Naive thymus-derived CD8-positive, alpha-beta T cell (primary cell): ENCODE results near the gene TEX53. TPM values are rescaled to one million over a fixed set of nuclear protein-coding genes. Genes with fewer than 3 reads are reported as not detected.

Experiments used
- ATAC-seq, 2 donors: fragments of 150-1000 bp; cut with Tn5 transposase in 1 of 2; sonication (Bioruptor Pico), chemical (Tn5 transposase) in 1 of 2; 1 replicate in 1 of 2; 2 replicates in 1 of 2; pipeline ENCODE4 v1.10.0; 2021; ENCODE audit warnings: mild to moderate bottlenecking in 2 of 2, moderate library complexity in 2 of 2
- POLR2A ChIA-PET: fragments of 350-600 bp; sonication (Branson Sonifier 250); formaldehyde crosslinking; loops from one replicate; lab custom pipeline; 2021; ENCODE audit warnings: antibody characterized with exemption; lab: Charles Lee
- DNase-seq, 10 donors: peaks; one replicate each; pipeline versions ENCODE4 v3.0.0 to v3.0.0-alpha.2; 2020 to 2022
- H3K27ac Mint-ChIP-seq, 10 donors: one replicate each; pipeline ENCODE4 v1.8.0; 2020 to 2022; ENCODE audit warnings: mild to moderate bottlenecking in 10 of 10, mixed read lengths in 10 of 10, moderate library complexity in 4 of 10, inconsistent platforms in 1 of 10
- H3K27me3 Mint-ChIP-seq, 5 donors: one replicate each; pipeline ENCODE4 v1.8.0; 2021 to 2022; ENCODE audit warnings: mixed read lengths in 5 of 5
- H3K36me3 Mint-ChIP-seq, 3 donors: one replicate each; pipeline ENCODE4 v1.8.0; 2020 to 2022; ENCODE audit warnings: mixed read lengths in 3 of 3, mild to moderate bottlenecking in 2 of 3, inconsistent platforms in 1 of 3
- H3K4me1 Mint-ChIP-seq, 4 donors: one replicate each; pipeline ENCODE4 v1.8.0; 2021 to 2022; ENCODE audit warnings: mixed read lengths in 4 of 4
- H3K4me3 Mint-ChIP-seq, 10 donors: one replicate each; pipeline ENCODE4 v1.8.0; 2020 to 2022; ENCODE audit warnings: mild to moderate bottlenecking in 10 of 10, mixed read lengths in 10 of 10, moderate library complexity in 6 of 10, inconsistent platforms in 1 of 10
- H3K9me3 Mint-ChIP-seq, 9 donors: one replicate each; pipeline ENCODE4 v1.8.0; 2020 to 2022; ENCODE audit warnings: mixed read lengths in 9 of 9, mild to moderate bottlenecking in 3 of 9, inconsistent platforms in 1 of 9, moderate library complexity in 1 of 9
- polyA plus RNA-seq, 3 donors: library from polyadenylated mRNA; unstranded; fragments of 300-500 nt; fragmentation: Illumina TruSeq; gene quantifications; one replicate each; pipeline ENCODE4 v1.2.3, GENCODE V29; 2021
- total RNA-seq, 8 experiments: library from RNA in 2 of 8; stranded (reverse) in 2 of 8; gene quantifications; one replicate each; pipeline ENCODE4 v1.2.3 and lab custom pipeline; 2021 to 2026

Gene TEX53
- total and polyA plus RNA-seq, 5 experiments from 2014 or later = not detected

DNA sequence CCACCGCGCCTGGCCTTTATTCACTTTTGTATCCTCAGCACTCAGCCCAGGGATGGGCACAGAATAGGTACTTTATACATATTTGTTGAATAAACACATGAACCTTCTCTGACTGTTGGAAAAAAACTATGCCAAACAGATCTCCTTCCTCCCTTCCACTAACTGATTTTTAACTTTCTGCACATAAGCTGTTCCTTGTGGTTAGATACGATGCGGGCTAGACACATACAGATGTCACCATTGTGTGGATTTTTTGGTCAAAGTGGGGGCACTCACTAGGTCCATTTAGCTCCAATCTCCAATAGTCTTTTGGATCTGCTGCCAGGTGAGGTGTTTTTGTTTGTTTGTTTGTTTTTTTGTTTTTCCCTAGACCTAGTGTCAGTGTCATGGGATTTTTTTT lies 19.3 kb upstream of the TEX53 start:
- Mint-ChIP-seq H3K27ac (no peak overlapping the region), H3K36me3 (peaks cover 0 to 2% (median 0%) of the 10 kb centered on the region in 3 donors), H3K4me3 (no peak overlapping the region), H3K9me3 (no peaks in the 10 kb centered on the region), H3K27me3 (peaks cover 3 to 25% (median 20%) of the 10 kb centered on the region in 5 donors), H3K4me1 (peaks cover 4 to 6% (median 5%) of the 10 kb centered on the region in 4 donors)
- no peak for ATAC-seq
- DNase-seq = no peak
- POLR2A ChIA-PET = no interaction called here

DNA sequence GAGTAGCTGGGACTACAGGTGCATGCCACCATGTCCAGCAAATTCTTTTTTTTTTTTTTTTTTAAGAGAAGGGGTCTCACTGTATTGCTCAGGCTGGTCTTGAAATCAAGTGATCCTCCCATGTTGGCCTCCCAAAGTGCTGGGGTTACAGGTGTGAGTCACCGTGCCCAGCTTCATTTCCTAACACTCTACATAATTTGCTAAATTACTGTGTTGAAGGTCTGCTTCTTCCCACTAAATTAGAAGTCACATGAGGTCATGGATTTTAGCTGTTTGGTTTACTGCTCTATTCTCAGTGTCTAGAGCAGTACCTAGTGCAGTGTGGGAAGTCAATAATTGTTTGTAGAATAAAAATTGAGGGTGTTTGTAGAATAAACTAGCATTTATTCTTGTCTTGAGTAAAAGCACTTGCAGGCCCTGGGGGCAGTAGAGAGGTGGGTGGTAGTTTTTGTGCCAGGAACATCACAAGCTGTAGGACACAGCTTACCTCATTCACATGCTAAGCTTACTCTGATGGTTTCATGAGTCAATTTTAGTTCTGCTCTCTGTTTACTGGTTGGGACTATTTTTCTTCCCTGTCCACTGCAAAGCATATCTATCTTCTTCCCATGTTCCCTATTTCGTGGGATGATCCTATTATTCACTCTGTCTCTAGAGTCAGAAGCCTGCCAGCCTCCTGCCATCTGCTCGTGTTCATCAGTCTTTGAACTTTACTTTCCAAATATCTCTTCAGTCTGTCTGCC lies 17.4 kb upstream of the TEX53 start:
- ATAC-seq (no peak), DNase-seq (no peak)
- H3K36me3 Mint-ChIP-seq = peaks cover 0 to 2% (median 0%) of the 10 kb centered on the region in 3 donors
- H3K27me3 Mint-ChIP-seq = peaks cover 1 to 23% (median 20%) of the 10 kb centered on the region in 5 donors
- peak overlapping the region in 2 of 10 donors; percentile 1 to 48 for H3K27ac Mint-ChIP-seq
- POLR2A ChIA-PET = no interaction called here
- peaks cover 0 to 7% (median 0%) of the 10 kb centered on the region in 9 donors for H3K9me3 Mint-ChIP-seq
- no peak overlapping the region for H3K4me3 Mint-ChIP-seq
- peaks cover 0 to 1% (median 0%) of the 10 kb centered on the region in 4 donors for H3K4me1 Mint-ChIP-seq

DNA sequence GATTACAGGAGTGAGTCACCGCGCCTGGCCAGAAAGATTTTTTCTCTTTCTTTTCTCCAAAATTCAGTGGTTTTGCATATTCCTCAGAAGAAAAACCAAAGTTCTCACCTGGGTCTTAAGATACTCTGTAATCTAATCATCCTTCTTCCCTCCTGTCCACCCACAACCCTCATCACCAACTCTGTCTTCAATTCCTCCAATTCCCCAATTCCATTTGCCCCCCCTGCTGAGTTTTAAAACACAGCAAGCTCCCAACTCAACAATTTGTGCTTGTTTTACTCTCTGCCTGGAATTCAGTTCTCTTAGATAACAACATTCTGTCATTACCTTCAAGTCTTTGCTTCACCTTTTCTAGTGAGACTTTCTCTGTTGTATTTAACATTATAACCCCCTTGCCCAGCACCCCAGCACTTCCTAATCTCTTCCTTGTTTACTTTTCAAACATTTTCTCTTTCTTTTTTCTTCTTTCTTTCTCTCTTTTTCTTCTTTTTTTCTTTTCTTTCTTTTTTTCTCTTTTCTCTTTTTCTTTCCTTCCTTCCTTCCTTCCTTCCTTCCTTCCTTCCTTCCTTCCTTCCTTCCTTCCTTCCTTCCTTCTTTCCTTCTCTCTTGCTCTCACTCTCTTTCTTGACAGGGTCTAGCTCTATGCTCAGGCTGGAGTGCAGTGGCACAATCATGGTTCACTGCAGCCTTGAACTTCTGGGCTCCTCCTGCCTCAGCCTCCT lies 16.6 kb upstream of the TEX53 start:
- POLR2A ChIA-PET = no interaction called here
- Mint-ChIP-seq H3K36me3 (peaks cover 0 to 2% (median 0%) of the 10 kb centered on the region in 3 donors), H3K4me3 (no peak overlapping the region), H3K9me3 (peaks cover 0 to 7% (median 0%) of the 10 kb centered on the region in 9 donors), H3K27me3 (peaks cover 1 to 23% (median 19%) of the 10 kb centered on the region in 5 donors), H3K4me1 (peaks cover 0 to 1% (median 0%) of the 10 kb centered on the region in 4 donors), H3K27ac (peak overlapping the region in 2 of 10 donors; percentile 1 to 22)
- DNase-seq (no peak), ATAC-seq (no peak)

DNA sequence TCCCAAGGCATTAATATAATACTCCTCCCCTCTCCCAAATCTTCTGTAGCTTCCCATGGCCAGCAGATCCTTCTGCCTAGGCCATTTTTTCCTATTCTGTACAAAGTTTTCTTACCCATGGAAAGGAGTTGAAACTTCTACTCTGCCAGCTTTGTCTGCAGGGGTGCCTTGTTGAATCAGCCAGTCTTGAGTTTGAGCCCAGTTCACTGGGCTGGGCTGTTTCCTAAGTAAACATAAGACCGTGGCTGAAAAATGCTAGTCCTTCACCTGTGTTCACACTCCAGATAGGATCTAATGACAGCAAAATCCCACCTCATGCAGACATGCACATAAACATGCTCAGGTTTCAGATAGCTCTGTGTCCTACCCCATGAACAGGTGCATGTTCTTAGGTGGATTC lies 14.0 kb upstream of the TEX53 start:
- Mint-ChIP-seq H3K4me1 (peaks cover 0 to 1% (median 0%) of the 10 kb centered on the region in 4 donors), H3K9me3 (peaks cover 0 to 7% (median 0%) of the 10 kb centered on the region in 9 donors), H3K4me3 (no peak overlapping the region), H3K36me3 (peaks cover 0 to 2% (median 0%) of the 10 kb centered on the region in 3 donors), H3K27ac (no peak overlapping the region), H3K27me3 (peaks cover 1 to 16% (median 9%) of the 10 kb centered on the region in 5 donors)
- DNase-seq (no peak), ATAC-seq (no peak)
- POLR2A ChIA-PET = no interaction called here

DNA sequence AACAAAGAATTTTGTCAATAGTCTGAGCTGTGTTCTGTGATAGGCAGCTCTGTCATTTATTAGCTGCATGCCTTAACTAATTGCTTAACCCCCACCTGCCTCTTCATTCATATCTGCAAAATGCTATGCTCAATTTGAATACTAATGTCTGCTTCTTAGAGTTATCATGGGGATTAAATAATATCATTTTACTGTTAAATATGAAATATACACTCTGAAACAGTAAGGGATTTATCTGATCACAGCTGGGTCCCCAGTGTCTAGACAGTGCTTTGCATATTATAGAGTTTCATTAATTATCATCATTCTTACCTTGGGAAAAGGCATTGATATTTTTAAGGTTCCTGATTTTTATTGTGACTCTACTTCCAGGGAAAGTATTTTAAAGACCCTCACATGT lies 12.4 kb upstream of the TEX53 start:
- POLR2A ChIA-PET = no interaction called here
- Mint-ChIP-seq H3K36me3 (peaks cover 0 to 2% (median 0%) of the 10 kb centered on the region in 3 donors), H3K27me3 (peaks cover 0 to 6% (median 0%) of the 10 kb centered on the region in 5 donors), H3K4me3 (no peak overlapping the region), H3K27ac (no peak overlapping the region), H3K4me1 (peaks cover 0 to 1% (median 0%) of the 10 kb centered on the region in 4 donors), H3K9me3 (peaks cover 0 to 7% (median 0%) of the 10 kb centered on the region in 9 donors)
- DNase-seq = no peak
- no peak for ATAC-seq

DNA sequence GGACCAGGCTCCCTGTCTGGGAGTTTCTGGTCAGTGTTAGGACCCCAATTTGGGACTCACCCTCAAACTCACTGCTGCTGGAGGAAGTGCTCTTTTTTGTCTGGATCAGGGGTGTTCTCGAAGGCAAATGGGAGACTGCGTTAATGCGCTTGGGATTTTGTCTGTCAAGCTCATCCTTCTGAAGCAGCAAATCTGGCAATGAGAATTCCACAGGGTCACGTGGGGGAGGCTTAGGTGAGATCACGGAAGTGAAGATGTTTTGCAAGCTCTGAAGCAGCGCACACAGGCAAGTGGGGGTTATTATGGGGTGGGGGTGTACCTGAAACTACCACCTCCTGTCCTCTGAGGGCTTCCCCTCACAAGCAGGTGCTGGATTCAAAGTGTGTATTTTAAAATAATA lies 10.5 kb upstream of the TEX53 start:
- Mint-ChIP-seq H3K4me3 (no peak overlapping the region), H3K27ac (no peak overlapping the region), H3K27me3 (peaks cover 0 to 6% (median 0%) of the 10 kb centered on the region in 5 donors), H3K4me1 (no peaks in the 10 kb centered on the region), H3K36me3 (no peaks in the 10 kb centered on the region), H3K9me3 (peaks cover 0 to 7% (median 0%) of the 10 kb centered on the region in 9 donors)
- DNase-seq = no peak
- ATAC-seq = no peak
- POLR2A ChIA-PET = no interaction called here

DNA sequence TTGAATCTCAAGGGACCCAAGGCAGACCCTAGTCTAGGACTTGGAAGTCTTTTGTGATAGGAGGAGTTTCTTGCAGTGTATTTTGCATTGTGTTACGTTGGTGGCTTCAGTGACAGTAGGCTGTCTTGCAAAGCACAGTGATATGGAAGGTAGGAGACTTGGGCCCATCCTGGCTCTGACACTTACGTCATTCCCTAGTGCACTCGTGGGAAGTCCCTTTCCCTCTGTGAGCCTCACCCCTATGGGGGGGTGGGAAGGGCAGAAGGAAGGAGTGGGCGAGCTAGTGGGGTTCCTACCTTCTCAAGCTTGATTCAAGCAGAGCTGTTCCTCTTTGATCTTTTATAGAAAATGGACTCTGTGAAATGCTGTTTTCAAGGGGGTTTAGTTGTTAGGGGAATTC lies 9.2 kb upstream of the TEX53 start:
- no peak for ATAC-seq
- Mint-ChIP-seq H3K4me1 (peaks cover 4 to 6% (median 5%) of the 10 kb centered on the region in 4 donors), H3K27me3 (peaks cover 0 to 8% (median 2%) of the 10 kb centered on the region in 5 donors), H3K27ac (no peak overlapping the region), H3K4me3 (no peak overlapping the region), H3K36me3 (no peaks in the 10 kb centered on the region), H3K9me3 (peaks cover 0 to 7% (median 0%) of the 10 kb centered on the region in 9 donors)
- no peak for DNase-seq
- POLR2A ChIA-PET = no interaction called here

DNA sequence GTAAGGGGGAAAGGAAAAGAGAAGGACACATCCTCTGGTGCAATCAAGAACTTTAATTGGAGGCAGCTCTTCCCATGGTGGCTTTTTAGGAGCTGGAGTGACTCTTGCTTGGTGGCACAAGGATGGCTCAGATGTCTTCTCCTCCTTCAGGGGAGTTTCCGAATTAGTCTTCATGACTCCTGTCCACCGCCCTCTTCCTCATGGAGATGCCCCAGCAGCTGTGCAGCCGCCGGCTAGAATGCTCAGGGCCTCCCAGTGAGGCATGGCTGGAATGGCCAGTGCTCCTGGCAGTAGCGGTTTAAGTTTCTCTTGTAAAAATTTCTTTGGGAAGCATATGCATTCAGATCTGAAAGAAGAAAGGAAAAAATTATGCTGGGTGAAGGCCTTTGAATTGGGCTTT lies 8.8 kb upstream of the TEX53 start:
- DNase-seq = no peak
- peaks cover 0 to 9% (median 2%) of the 10 kb centered on the region in 5 donors for H3K27me3 Mint-ChIP-seq
- no peak for ATAC-seq
- POLR2A ChIA-PET = no interaction called here
- peaks cover 0 to 7% (median 0%) of the 10 kb centered on the region in 9 donors for H3K9me3 Mint-ChIP-seq
- no peak overlapping the region for H3K27ac Mint-ChIP-seq
- H3K4me1 Mint-ChIP-seq = peaks cover 4 to 6% (median 5%) of the 10 kb centered on the region in 4 donors
- no peaks in the 10 kb centered on the region for H3K36me3 Mint-ChIP-seq
- H3K4me3 Mint-ChIP-seq = no peak overlapping the region

DNA sequence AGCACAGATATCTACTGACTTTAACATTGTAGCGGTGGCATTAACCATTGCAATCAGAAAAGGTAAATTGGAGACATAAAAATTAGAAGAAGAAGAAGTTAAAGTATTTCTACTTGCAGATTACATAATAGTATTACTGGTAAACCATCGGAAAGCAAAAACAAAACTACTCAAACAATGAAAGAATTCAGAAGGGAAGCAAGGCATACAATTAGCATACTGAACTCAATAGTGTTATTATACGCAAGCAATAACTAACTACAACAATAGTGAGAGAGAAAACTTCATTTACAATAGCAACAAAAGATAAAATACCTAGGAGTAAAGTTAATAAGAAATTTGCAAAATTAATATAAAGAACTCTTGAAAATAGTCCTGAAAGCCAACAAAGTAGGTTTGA lies 6.6 kb upstream of the TEX53 start:
- no peak for DNase-seq
- peaks cover 4 to 6% (median 5%) of the 10 kb centered on the region in 4 donors for H3K4me1 Mint-ChIP-seq
- no peaks in the 10 kb centered on the region for H3K9me3 Mint-ChIP-seq
- ATAC-seq = no peak
- peaks cover 0 to 4% (median 0%) of the 10 kb centered on the region in 3 donors for H3K36me3 Mint-ChIP-seq
- H3K4me3 Mint-ChIP-seq = no peak overlapping the region
- POLR2A ChIA-PET = no interaction called here
- peaks cover 0 to 9% (median 2%) of the 10 kb centered on the region in 5 donors for H3K27me3 Mint-ChIP-seq
- peak overlapping the region in 1 of 10 donors; percentile 26 for H3K27ac Mint-ChIP-seq

DNA sequence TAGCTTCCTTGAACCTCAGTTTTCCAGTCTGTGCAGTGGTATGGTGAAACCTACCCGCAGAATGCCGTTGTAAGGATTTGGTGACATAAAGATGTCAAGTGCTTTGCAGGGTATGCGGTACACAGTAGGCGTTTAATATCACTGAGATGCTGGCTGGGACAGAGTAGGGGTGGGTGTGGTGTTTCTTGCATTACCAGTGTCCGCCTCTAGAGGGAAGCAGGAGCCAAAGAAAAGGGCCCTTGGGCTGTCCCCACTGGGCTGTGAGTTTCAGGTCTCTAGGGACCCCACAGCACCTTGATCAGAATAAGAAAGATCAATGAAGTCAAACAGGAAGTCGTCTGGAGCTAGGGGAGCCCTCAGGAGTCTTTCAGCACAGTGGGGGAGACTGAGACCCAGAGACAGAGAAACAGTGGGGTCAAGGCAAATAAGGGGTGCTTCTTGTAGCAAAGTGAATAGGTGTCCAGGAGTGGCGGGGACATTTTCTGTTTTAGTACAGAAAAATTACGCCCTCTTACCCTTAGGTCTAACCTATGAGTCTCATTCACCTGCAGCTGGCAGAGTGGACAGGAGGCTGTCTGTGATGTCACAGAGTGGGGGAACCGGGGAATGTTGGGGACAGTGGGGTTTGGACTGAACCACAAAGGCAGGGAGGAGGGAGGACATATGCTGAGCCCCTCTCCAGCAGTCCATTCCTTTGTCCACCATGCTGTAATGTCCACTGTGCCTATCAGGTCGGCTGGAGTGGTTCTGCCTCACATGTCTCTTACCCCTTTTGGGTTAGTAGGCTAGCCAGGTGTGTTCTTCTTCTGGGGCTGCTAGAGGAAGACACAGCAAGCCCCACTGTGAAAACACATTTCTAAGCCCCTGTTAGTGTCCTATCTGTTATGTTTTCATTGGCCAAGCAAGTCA lies 4.7 kb upstream of the TEX53 start:
- H3K4me1 Mint-ChIP-seq = peaks cover 4 to 6% (median 5%) of the 10 kb centered on the region in 4 donors
- POLR2A ChIA-PET = interaction anchor here (0.6 kb wide), 1 partner anchor 175 kb away, joined by 4 read pairs; no protein-coding TSS in a partner anchor

DNA sequence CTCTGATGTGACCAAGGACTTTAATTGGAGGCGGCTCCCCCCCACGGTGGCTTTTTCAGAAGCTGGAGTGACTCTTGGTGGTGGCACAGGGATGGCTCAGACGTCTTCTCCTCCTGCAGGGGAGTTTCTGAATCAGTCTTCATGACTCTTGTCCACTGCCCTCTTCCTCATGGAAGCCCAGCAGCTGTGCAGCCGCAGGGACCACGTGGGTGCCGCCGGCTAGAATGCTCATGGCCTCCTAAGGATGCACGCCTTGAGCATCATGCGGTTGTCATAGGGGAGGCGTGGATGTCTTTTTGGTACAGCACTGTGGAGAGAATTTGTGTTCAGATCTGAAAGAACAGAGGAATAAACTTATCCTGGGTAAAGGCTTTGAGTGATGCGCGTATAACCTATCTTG lies 1.3 kb downstream of the TEX53 start:
- no peak for ATAC-seq
- no peaks in the 10 kb centered on the region for H3K9me3 Mint-ChIP-seq
- no peak overlapping the region for H3K4me3 Mint-ChIP-seq
- no peak for DNase-seq
- no peaks in the 10 kb centered on the region for H3K27me3 Mint-ChIP-seq
- peaks cover 0 to 6% (median under 1%) of the 10 kb centered on the region in 3 donors for H3K36me3 Mint-ChIP-seq
- no peak overlapping the region for H3K27ac Mint-ChIP-seq
- H3K4me1 Mint-ChIP-seq = peaks cover 10 to 21% (median 20%) of the 10 kb centered on the region in 4 donors
- POLR2A ChIA-PET = no interaction called here

More for the DNA sequence above, 4.7 kb upstream of the TEX53 start:
- Mint-ChIP-seq H3K4me3 (no peak overlapping the region), H3K27ac (peak overlapping the region in 3 of 10 donors; percentile 4 to 47 (median 39)), H3K36me3 (peaks cover 0 to 6% (median 0%) of the 10 kb centered on the region in 3 donors), H3K9me3 (no peaks in the 10 kb centered on the region), H3K27me3 (peaks cover 0 to 9% (median 2%) of the 10 kb centered on the region in 5 donors)
- ATAC-seq (peak; percentile 81 to 89), DNase-seq (peak; percentile 29 to 72 (median 54))

DNA sequence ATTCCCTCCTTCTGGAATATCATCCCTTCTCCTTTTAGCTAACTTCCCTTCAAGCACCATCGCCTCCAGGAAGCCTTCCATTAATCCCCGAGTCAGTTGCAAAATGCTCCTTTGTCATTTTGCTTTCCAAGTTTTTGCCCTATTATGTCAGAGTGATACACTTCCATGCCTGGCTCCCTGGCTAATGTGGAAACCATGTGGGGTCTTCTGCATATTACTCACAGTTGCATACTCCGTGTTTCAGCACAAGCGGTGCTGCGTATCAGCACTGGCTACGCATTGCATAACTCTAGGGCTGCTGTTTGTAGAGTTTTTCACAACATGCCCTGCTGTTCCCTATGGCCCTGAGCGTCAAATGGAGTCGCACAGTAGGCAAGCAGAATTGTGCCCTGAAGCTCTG lies 1.9 kb downstream of the TEX53 start:
- DNase-seq = no peak
- Mint-ChIP-seq H3K36me3 (peaks cover 0 to 8% (median 4%) of the 10 kb centered on the region in 3 donors), H3K9me3 (peaks cover 0 to 4% (median 0%) of the 10 kb centered on the region in 9 donors), H3K4me1 (peaks cover 10 to 21% (median 20%) of the 10 kb centered on the region in 4 donors), H3K27me3 (no peaks in the 10 kb centered on the region), H3K27ac (no peak overlapping the region), H3K4me3 (no peak overlapping the region)
- no peak for ATAC-seq
- POLR2A ChIA-PET = no interaction called here
